MCF 10A (cell line): ENCODE measurements around the gene NEK9. TPM values are rescaled to one million over a fixed set of nuclear protein-coding genes. Genes with fewer than 3 reads are reported as not detected.

ENCODE experiments used
- BruUV-seq: library from RNA; stranded (reverse); fragments of 400-500 nt; replicated peaks from 2 replicates; lab custom pipeline; 2021; lab: Mats Ljungman, UMichigan
- CTCF ChIA-PET: fragments of 300-600 bp; sonication (Branson Sonifier 250); formaldehyde crosslinking; extraction: SDS; loops from one replicate; lab custom pipeline; 2021; ENCODE audit warnings: antibody characterized with exemption, inconsistent platforms; lab: Yijun Ruan, JAX
- POLR2A ChIA-PET: fragments of 300-600, 350-650 bp; sonication (Branson Sonifier 250); formaldehyde crosslinking; extraction: SDS; loops from one replicate; lab custom pipeline; 2020; ENCODE audit warnings: antibody characterized with exemption, inconsistent platforms; lab: Yijun Ruan, JAX
- DNase-seq: peaks from one replicate; pipeline ENCODE4 v3.0.0-alpha.2; 2018; ENCODE audit not compliant: unreplicated experiment
- H3K27ac Mint-ChIP-seq: one replicate; pipeline ENCODE4 v1.8.0; 2022; ENCODE audit warnings: mild to moderate bottlenecking, low read depth, mixed read lengths; ENCODE audit not compliant: unreplicated experiment
- H3K27me3 Mint-ChIP-seq: one replicate; pipeline ENCODE4 v1.8.0; 2022; ENCODE audit warnings: mixed read lengths; ENCODE audit not compliant: insufficient read depth, unreplicated experiment
- H3K36me3 Mint-ChIP-seq: one replicate; pipeline ENCODE4 v1.8.0; 2022; ENCODE audit warnings: mild to moderate bottlenecking, moderate library complexity, mixed read lengths; ENCODE audit not compliant: insufficient read depth, unreplicated experiment
- H3K4me1 Mint-ChIP-seq: one replicate; pipeline ENCODE4 v1.8.0; 2022; ENCODE audit warnings: mixed read lengths; ENCODE audit not compliant: insufficient read depth, unreplicated experiment
- H3K4me3 Mint-ChIP-seq: one replicate; pipeline ENCODE4 v1.8.0; 2022; ENCODE audit warnings: mild to moderate bottlenecking, moderate library complexity, mixed read lengths; ENCODE audit not compliant: unreplicated experiment
- H3K9me3 Mint-ChIP-seq: one replicate; pipeline ENCODE4 v1.8.0; 2022; ENCODE audit warnings: mixed read lengths; ENCODE audit not compliant: unreplicated experiment
- CTCF ChIP-seq: fragments of 200-600 bp; IDR thresholded peaks from one replicate; pipeline ENCODE4 v1.8.0; 2022; ENCODE audit warnings: antibody characterized with exemption, mild to moderate bottlenecking; ENCODE audit not compliant: unreplicated experiment
- intact Hi-C: fragments of 100-400 bp; cut with micrococcal nuclease; formaldehyde crosslinking; loops from 2 replicates; pipeline ENCODE4 v1.14.1; 2022
- total RNA-seq: library from RNA; stranded (reverse); gene quantifications from 2 replicates; pipeline ENCODE4 v1.2.3, GENCODE V29; 2022

NEK9 gene
- total RNA-seq, 1 experiment from 2014 or later: 112 TPM

- Mint-ChIP-seq H3K27ac (peak overlapping the region; percentile 99), H3K4me3 (peak overlapping the region; percentile 72), H3K27me3 (no peaks in the 10 kb centered on the region), H3K4me1 (peaks cover 30% of the 10 kb centered on the region), H3K9me3 (no peaks in the 10 kb centered on the region), H3K36me3 (peaks cover 67% of the 10 kb centered on the region)
- intact Hi-C loops: loop anchor here (10.0 kb wide), 2 partner anchors 359 to 519 kb away; no protein-coding TSS in a partner anchor
- no peak for DNase-seq
- POLR2A ChIA-PET: interaction anchor here (0.7 to 11.5 kb wide), 24 partner anchors 9 to 534 kb away, joined by 3 to 274 read pairs (median 5); partner anchors contain the start of genes ACYP1, ERG28, FOS and TTLL5
- BruUV-seq: no TSS peak
- TF ChIP-seq CTCF: no peak
- CTCF ChIA-PET: interaction anchor here (0.6 to 2.6 kb wide), 12 partner anchors 49 to 435 kb away, joined by 3 to 8 read pairs (median 3); no protein-coding TSS in a partner anchor
Observed at GRCh38 chr14:75126121-75126544, 715 bp downstream of the NEK9 start.

- Mint-ChIP-seq H3K27ac (peak overlapping the region; percentile 99), H3K27me3 (no peaks in the 10 kb centered on the region), H3K9me3 (no peaks in the 10 kb centered on the region), H3K36me3 (peaks cover 68% of the 10 kb centered on the region), H3K4me1 (peaks cover 30% of the 10 kb centered on the region), H3K4me3 (peak overlapping the region; percentile 72)
- CTCF ChIA-PET: interaction anchor here (0.9 to 2.6 kb wide), 5 partner anchors 169 to 364 kb away, joined by 3 to 8 read pairs (median 5); no protein-coding TSS in a partner anchor
- no TSS peak for BruUV-seq
- TF ChIP-seq CTCF: no peak
- POLR2A ChIA-PET: interaction anchor here (0.7 to 11.5 kb wide), 16 partner anchors 10 to 435 kb away, joined by 3 to 274 read pairs (median 6); partner anchors contain the start of genes FOS and ZC2HC1C
- intact Hi-C loops: loop anchor here (10.0 kb wide), 2 partner anchors 359 to 519 kb away; no protein-coding TSS in a partner anchor
- peak; percentile 43 for DNase-seq
Observed at GRCh38 chr14:75125617-75126016, 1.2 kb downstream of the NEK9 start.

GRCh38 chr14:75123991-75124390, 2.9 kb downstream of the NEK9 start:
- BruUV-seq: no TSS peak
- ChIA-PET POLR2A (interaction anchor here (1.1 to 11.5 kb wide), 9 partner anchors 13 to 176 kb away, joined by 3 to 274 read pairs (median 10); partner anchors contain the start of gene FOS), CTCF (interaction anchor here (0.6 to 1.8 kb wide), 7 partner anchors 26 to 416 kb away, joined by 3 to 10 read pairs (median 3); no protein-coding TSS in a partner anchor)
- intact Hi-C loops: loop anchor here (10.0 kb wide), 2 partner anchors 361 to 521 kb away; no protein-coding TSS in a partner anchor
- TF ChIP-seq CTCF: no peak
- Mint-ChIP-seq H3K4me1 (peaks cover 30% of the 10 kb centered on the region), H3K27me3 (no peaks in the 10 kb centered on the region), H3K9me3 (no peaks in the 10 kb centered on the region), H3K4me3 (peak overlapping the region; percentile 33), H3K27ac (peak overlapping the region; percentile 59), H3K36me3 (peaks cover 75% of the 10 kb centered on the region)
- peak; percentile 80 for DNase-seq

GRCh38 chr14:75121552-75121951, 5.3 kb downstream of the NEK9 start:
- Mint-ChIP-seq H3K27me3 (no peaks in the 10 kb centered on the region), H3K27ac (no peak overlapping the region), H3K4me3 (no peak overlapping the region), H3K4me1 (peaks cover 24% of the 10 kb centered on the region), H3K9me3 (no peaks in the 10 kb centered on the region), H3K36me3 (peaks cover 80% of the 10 kb centered on the region)
- CTCF ChIA-PET: no interaction called here
- TF ChIP-seq CTCF: no peak
- intact Hi-C loops: loop anchor here (10.0 kb wide), 2 partner anchors 363 to 523 kb away; no protein-coding TSS in a partner anchor
- POLR2A ChIA-PET: interaction anchor here (11.5 kb wide), 1 partner anchor 178 kb away, joined by 274 read pairs; no protein-coding TSS in a partner anchor
- BruUV-seq: no TSS peak
- no peak for DNase-seq
